H9 (cell line): ENCODE data around the gene ANO3. TPM values are rescaled to one million over a fixed set of nuclear protein-coding genes. Genes with fewer than 3 reads are reported as not detected.
"Not testable (repeated sequence)": the region's sequence is repeated elsewhere in the genome, so short reads cannot be mapped to it uniquely, and the experiment has no call there.

Source experiments
- DNase-seq: peaks from one replicate; pipeline ENCODE4 v3.0.0-alpha.2; 2017
- H2AFZ ChIP-seq: one replicate; pipeline ENCODE4 v1.6.1; 2013; ENCODE audit warnings: mild to moderate bottlenecking, low read length, control low read depth, moderate library complexity
- H2AK5ac ChIP-seq: 2 replicates; pipeline ENCODE4 v1.6.1; 2013; ENCODE audit warnings: low read length, control low read depth, mixed read lengths; ENCODE audit not compliant: insufficient read length
- H2BK120ac ChIP-seq: one replicate; pipeline ENCODE4 v1.6.1; 2013; ENCODE audit warnings: low read depth, mild to moderate bottlenecking, low read length, control low read depth, inconsistent platforms; ENCODE audit not compliant: poor library complexity, severe bottlenecking
- H2BK12ac ChIP-seq: 2 replicates; pipeline ENCODE4 v1.6.1; 2013; ENCODE audit warnings: low read length, control low read depth, mixed read lengths, low read depth; ENCODE audit not compliant: insufficient read length
- H2BK15ac ChIP-seq: 2 replicates; pipeline ENCODE4 v1.6.1; 2013; ENCODE audit warnings: low read depth, low read length, control low read depth
- H2BK20ac ChIP-seq: one replicate; pipeline ENCODE4 v1.6.1; 2013; ENCODE audit warnings: low read depth, mild to moderate bottlenecking, low read length, control low read depth, inconsistent platforms; ENCODE audit not compliant: poor library complexity, severe bottlenecking
- H2BK5ac ChIP-seq: 2 replicates; pipeline ENCODE4 v1.6.1; 2013; ENCODE audit warnings: low read length, control low read depth, mixed read lengths; ENCODE audit not compliant: insufficient read length
- H3K14ac ChIP-seq: 2 replicates; pipeline ENCODE4 v1.6.1; 2013; ENCODE audit warnings: low read length, control low read depth; ENCODE audit not compliant: insufficient read depth
- H3K18ac ChIP-seq: 2 replicates; pipeline ENCODE4 v1.6.1; 2013; ENCODE audit warnings: low read depth, mild to moderate bottlenecking, mixed read lengths, low read length, control low read depth; ENCODE audit not compliant: insufficient read length
- H3K23ac ChIP-seq: 2 replicates; pipeline ENCODE4 v1.6.1; 2013; ENCODE audit warnings: low read length, control low read depth, mixed read lengths, low read depth; ENCODE audit not compliant: insufficient read length
- H3K23me2 ChIP-seq: 2 replicates; pipeline ENCODE4 v1.6.1; 2013; ENCODE audit warnings: low read depth, mild to moderate bottlenecking, mixed read lengths, low read length, control low read depth; ENCODE audit not compliant: insufficient read length, poor library complexity, severe bottlenecking
- H3K27ac ChIP-seq: 2 replicates; pipeline ENCODE4 v1.5.1; 2013; ENCODE audit warnings: low read length, control low read depth, mixed read lengths, low read depth; ENCODE audit not compliant: insufficient read length
- H3K27me3 ChIP-seq: 2 replicates; pipeline ENCODE4 v1.6.1; 2013; ENCODE audit warnings: low read length, control low read depth, inconsistent platforms; ENCODE audit not compliant: insufficient read depth
- H3K4ac ChIP-seq: 2 replicates; pipeline ENCODE4 v1.6.1; 2013; ENCODE audit warnings: low read depth, mild to moderate bottlenecking, control low read depth, inconsistent platforms, low read length, moderate library complexity
- H3K4me1 ChIP-seq: 2 replicates; pipeline ENCODE4 v1.6.1; 2013; ENCODE audit warnings: low read length, control low read depth, inconsistent platforms; ENCODE audit not compliant: insufficient read depth
- H3K4me2 ChIP-seq: 2 replicates; pipeline ENCODE4 v1.6.1; 2013; ENCODE audit warnings: low read length, control low read depth, mixed read lengths; ENCODE audit not compliant: insufficient read length, insufficient read depth
- H3K56ac ChIP-seq: 2 replicates; pipeline ENCODE4 v1.6.1; 2013; ENCODE audit warnings: low read depth, mild to moderate bottlenecking, mixed read lengths, low read length, control low read depth; ENCODE audit not compliant: insufficient read length
- H3K79me1 ChIP-seq: 2 replicates; pipeline ENCODE4 v1.6.1; 2013; ENCODE audit warnings: low read depth, mild to moderate bottlenecking, moderate library complexity, low read length, control low read depth, inconsistent platforms; ENCODE audit not compliant: insufficient read depth, poor library complexity, severe bottlenecking
- H3K79me2 ChIP-seq: 2 replicates; pipeline ENCODE4 v1.6.1; 2013; ENCODE audit warnings: low read length, control low read depth, inconsistent platforms; ENCODE audit not compliant: insufficient read depth
- H3K9ac ChIP-seq: 2 replicates; pipeline ENCODE4 v1.6.1; 2013; ENCODE audit warnings: low read length, control low read depth, mixed read lengths; ENCODE audit not compliant: insufficient read length; ENCODE audit errors: extremely low read depth
- H3K9me3 ChIP-seq: one replicate; pipeline ENCODE4 v1.6.1; 2013; ENCODE audit warnings: low read depth, low read length, inconsistent platforms; ENCODE audit not compliant: control insufficient read depth
- H3T11ph ChIP-seq: one replicate; pipeline ENCODE4 v1.6.1; 2013; ENCODE audit warnings: mild to moderate bottlenecking, low read length, control low read depth, inconsistent platforms
- H4K20me1 ChIP-seq: one replicate; pipeline ENCODE4 v1.6.1; 2013; ENCODE audit not compliant: control insufficient read depth, insufficient read length, insufficient read depth
- H4K5ac ChIP-seq: 2 replicates; pipeline ENCODE4 v1.6.1; 2013; ENCODE audit warnings: low read depth, mild to moderate bottlenecking, mixed read lengths, low read length, control low read depth; ENCODE audit not compliant: insufficient read length
- H4K8ac ChIP-seq: replicated peaks from 2 replicates; pipeline ENCODE4 v1.6.1; 2013; ENCODE audit warnings: low read length, control low read depth, mixed read lengths, low read depth; ENCODE audit not compliant: insufficient read length
- H4K91ac ChIP-seq: 2 replicates; pipeline ENCODE4 v1.6.1; 2013; ENCODE audit warnings: low read depth, mild to moderate bottlenecking, moderate library complexity, mixed read lengths, low read length, control low read depth; ENCODE audit not compliant: insufficient read length
- H3K27ac Mint-ChIP-seq, 3 experiments: 2 replicates in 2 of 3; 3 replicates in 1 of 3; pipeline ENCODE4 v1.8.0; 2020 to 2021; ENCODE audit warnings: mixed read lengths in 3 of 3, mild to moderate bottlenecking in 1 of 3, moderate library complexity in 1 of 3
- H3K27me3 Mint-ChIP-seq: 2 replicates; pipeline ENCODE4 v1.8.0; 2021; ENCODE audit warnings: low read depth, mild to moderate bottlenecking, moderate library complexity, mixed read lengths
- H3K36me3 Mint-ChIP-seq, 3 experiments: 2 replicates in 2 of 3; 3 replicates in 1 of 3; pipeline ENCODE4 v1.8.0; 2020 to 2021; ENCODE audit warnings: low read depth in 3 of 3, mixed read lengths in 3 of 3; ENCODE audit not compliant: insufficient read depth in 1 of 3
- H3K4me1 Mint-ChIP-seq, 2 experiments: 2 replicates each; pipeline ENCODE4 v1.8.0; 2020; ENCODE audit warnings: mixed read lengths in 2 of 2
- H3K4me3 Mint-ChIP-seq, 2 experiments: 2 replicates in 1 of 2; 3 replicates in 1 of 2; pipeline ENCODE4 v1.8.0; 2020 to 2021; ENCODE audit warnings: mild to moderate bottlenecking in 2 of 2, mixed read lengths in 2 of 2, moderate library complexity in 1 of 2
- H3K9me3 Mint-ChIP-seq, 2 experiments: 2 replicates in 1 of 2; 3 replicates in 1 of 2; pipeline ENCODE4 v1.8.0; 2020; ENCODE audit warnings: mild to moderate bottlenecking in 2 of 2, mixed read lengths in 2 of 2, moderate library complexity in 1 of 2
- WGBS: extraction: QIAGEN DNeasy Blood & Tissue Kit; methylation state at CpG from one replicate; pipeline ENCODE4 v1.1.7; 2013; ENCODE audit warnings: missing lambda C conversion rate, low lambda C conversion rate, mixed read lengths; ENCODE audit not compliant: insufficient read length; ENCODE audit errors: extremely low coverage; 5-methylcytosine and 5-hydroxymethylcytosine counted together
- total RNA-seq: library from RNA; stranded (reverse); gene quantifications from 2 replicates; pipeline ENCODE4 v1.2.1, GENCODE V29; 2021
- TF ChIP-seq, protein P1 (sequence below): fragments of 200-600 bp; sonication (generic); conservative IDR thresholded peaks from 3 replicates; pipeline ENCODE4 v1.8.0; 2021; ENCODE audit warnings: antibody characterized with exemption, mild to moderate bottlenecking

The ANO3 gene
- total RNA-seq, 1 experiment from 2014 or later = not detected

DNA sequence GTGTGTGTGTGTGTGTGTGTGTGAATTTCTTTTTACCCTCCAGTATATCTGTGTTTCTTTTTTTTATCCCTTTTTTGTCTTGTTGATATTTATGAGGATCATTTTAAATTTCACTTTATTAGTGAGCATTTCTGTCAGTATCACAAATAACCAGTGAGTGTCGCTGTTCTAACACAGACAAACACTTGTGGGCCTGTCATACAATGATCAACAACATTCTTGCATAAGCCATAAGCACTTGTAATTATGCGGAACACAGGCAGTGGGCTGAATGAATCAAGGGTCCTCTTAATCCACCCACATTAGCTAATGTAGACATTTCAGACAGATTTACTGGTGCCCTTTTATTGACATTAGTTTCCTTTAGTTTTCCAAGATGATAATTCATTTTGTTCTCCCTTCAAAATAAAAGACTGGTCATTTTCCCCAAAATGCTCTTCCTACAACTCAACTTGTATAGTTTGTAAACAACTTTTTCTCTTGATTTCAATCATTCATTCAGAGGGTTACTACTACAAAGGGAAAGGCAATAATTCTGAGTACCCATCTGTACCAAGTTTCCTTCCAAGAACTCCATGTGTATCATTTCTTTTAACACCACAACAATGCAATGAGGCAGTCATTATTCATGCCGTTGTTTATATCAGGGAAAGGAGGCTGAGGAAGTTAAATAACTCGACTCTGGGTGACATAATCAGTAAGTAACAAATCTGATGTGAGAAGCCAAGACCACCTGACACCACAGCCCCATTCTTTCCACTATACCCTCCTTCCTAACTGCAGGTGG, 34.5 kb upstream of the ANO3 start:
- H3K14ac ChIP-seq = no peak overlapping the region
- no peak overlapping the region for H4K91ac ChIP-seq
- no peak overlapping the region for H4K5ac ChIP-seq
- no peak overlapping the region for H2AK5ac ChIP-seq
- no peak overlapping the region for H2BK20ac ChIP-seq
- H2AFZ ChIP-seq = no peak overlapping the region
- no peak overlapping the region for H3K9ac ChIP-seq
- Mint-ChIP-seq H3K9me3 (no peaks in the 10 kb centered on the region), H3K36me3 (no peaks in the 10 kb centered on the region), H3K27me3 (peaks cover 2% of the 10 kb centered on the region; the same call in 1 of the 2 replicates), H3K4me1 (peaks cover 3 to 7% of the 10 kb centered on the region in 2 experiments; a peak in 3 of 4 replicates), H3K4me3 (no peak overlapping the region), H3K27ac (peak overlapping the region in 1 of 3 experiments; percentile 79; a peak in 2 of 7 replicates)
- no peaks in the 10 kb centered on the region for H4K20me1 ChIP-seq
- no peaks in the 10 kb centered on the region for H3K27me3 ChIP-seq
- H3K4ac ChIP-seq = no peak overlapping the region
- H2BK5ac ChIP-seq = no peak overlapping the region
- WGBS = no CpG with 5 or more reads among the region's 4 CpGs
- no peaks in the 10 kb centered on the region for H3K79me1 ChIP-seq
- H3K18ac ChIP-seq = no peak overlapping the region
- H2BK15ac ChIP-seq = no peak overlapping the region
- H3K23ac ChIP-seq = no peak overlapping the region
- DNase-seq = no peak
- H3K4me1 ChIP-seq = no peaks in the 10 kb centered on the region
- no peaks in the 10 kb centered on the region for H3K23me2 ChIP-seq
- H3K79me2 ChIP-seq = no peaks in the 10 kb centered on the region
- no peak overlapping the region for H3T11ph ChIP-seq
- no peaks in the 10 kb centered on the region for H3K9me3 ChIP-seq
- no peak overlapping the region for H3K4me2 ChIP-seq
- TF ChIP-seq, protein P1, sequence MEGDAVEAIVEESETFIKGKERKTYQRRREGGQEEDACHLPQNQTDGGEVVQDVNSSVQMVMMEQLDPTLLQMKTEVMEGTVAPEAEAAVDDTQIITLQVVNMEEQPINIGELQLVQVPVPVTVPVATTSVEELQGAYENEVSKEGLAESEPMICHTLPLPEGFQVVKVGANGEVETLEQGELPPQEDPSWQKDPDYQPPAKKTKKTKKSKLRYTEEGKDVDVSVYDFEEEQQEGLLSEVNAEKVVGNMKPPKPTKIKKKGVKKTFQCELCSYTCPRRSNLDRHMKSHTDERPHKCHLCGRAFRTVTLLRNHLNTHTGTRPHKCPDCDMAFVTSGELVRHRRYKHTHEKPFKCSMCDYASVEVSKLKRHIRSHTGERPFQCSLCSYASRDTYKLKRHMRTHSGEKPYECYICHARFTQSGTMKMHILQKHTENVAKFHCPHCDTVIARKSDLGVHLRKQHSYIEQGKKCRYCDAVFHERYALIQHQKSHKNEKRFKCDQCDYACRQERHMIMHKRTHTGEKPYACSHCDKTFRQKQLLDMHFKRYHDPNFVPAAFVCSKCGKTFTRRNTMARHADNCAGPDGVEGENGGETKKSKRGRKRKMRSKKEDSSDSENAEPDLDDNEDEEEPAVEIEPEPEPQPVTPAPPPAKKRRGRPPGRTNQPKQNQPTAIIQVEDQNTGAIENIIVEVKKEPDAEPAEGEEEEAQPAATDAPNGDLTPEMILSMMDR = peak; percentile 79
- H3K27ac ChIP-seq = no peak overlapping the region
- H2BK12ac ChIP-seq = no peak overlapping the region
- H3K56ac ChIP-seq = no peak overlapping the region
- no peak overlapping the region for H2BK120ac ChIP-seq
- no peak overlapping the region for H4K8ac ChIP-seq

- not testable (repeated sequence) for H4K8ac ChIP-seq, H3K79me2 ChIP-seq, H3K4me2 ChIP-seq, DNase-seq, H3K27me3 ChIP-seq, H3K27me3 Mint-ChIP-seq, H2BK5ac ChIP-seq, H3K14ac ChIP-seq, H3K27ac ChIP-seq, H2AFZ ChIP-seq, H2BK12ac ChIP-seq, H2BK20ac ChIP-seq, H4K20me1 ChIP-seq, H3T11ph ChIP-seq, H3K4ac ChIP-seq, H3K4me3 Mint-ChIP-seq, H2AK5ac ChIP-seq, H2BK15ac ChIP-seq, H3K23me2 ChIP-seq, H4K91ac ChIP-seq, H3K9ac ChIP-seq, H3K18ac ChIP-seq, H3K56ac ChIP-seq, H3K9me3 ChIP-seq, H4K5ac ChIP-seq, H3K79me1 ChIP-seq, H3K23ac ChIP-seq, H3K27ac Mint-ChIP-seq, H3K9me3 Mint-ChIP-seq, H2BK120ac ChIP-seq, H3K36me3 Mint-ChIP-seq, H3K4me1 ChIP-seq
- H3K4me1 Mint-ChIP-seq = peaks cover 15 to 19% of the 10 kb centered on the region in 2 experiments
- no CpG with 5 or more reads among the region's 5 CpGs for WGBS
These were observed 15.6 kb upstream of the ANO3 start for GRCh38 chr11:26316372-26316771.
